H9 (cell line): ENCODE results near the gene IPO11. TPM values are rescaled to one million over a fixed set of nuclear protein-coding genes. Genes with fewer than 3 reads are reported as not detected.

Experiments
- DNase-seq: peaks from one replicate; pipeline ENCODE4 v3.0.0-alpha.2; 2017
- H2AFZ ChIP-seq: one replicate; pipeline ENCODE4 v1.6.1; 2013; ENCODE audit warnings: mild to moderate bottlenecking, low read length, control low read depth, moderate library complexity
- H2AK5ac ChIP-seq: 2 replicates; pipeline ENCODE4 v1.6.1; 2013; ENCODE audit warnings: low read length, control low read depth, mixed read lengths; ENCODE audit not compliant: insufficient read length
- H2BK120ac ChIP-seq: one replicate; pipeline ENCODE4 v1.6.1; 2013; ENCODE audit warnings: low read depth, mild to moderate bottlenecking, low read length, control low read depth, inconsistent platforms; ENCODE audit not compliant: poor library complexity, severe bottlenecking
- H2BK12ac ChIP-seq: 2 replicates; pipeline ENCODE4 v1.6.1; 2013; ENCODE audit warnings: low read length, control low read depth, mixed read lengths, low read depth; ENCODE audit not compliant: insufficient read length
- H2BK15ac ChIP-seq: 2 replicates; pipeline ENCODE4 v1.6.1; 2013; ENCODE audit warnings: low read depth, low read length, control low read depth
- H2BK20ac ChIP-seq: one replicate; pipeline ENCODE4 v1.6.1; 2013; ENCODE audit warnings: low read depth, mild to moderate bottlenecking, low read length, control low read depth, inconsistent platforms; ENCODE audit not compliant: poor library complexity, severe bottlenecking
- H2BK5ac ChIP-seq: 2 replicates; pipeline ENCODE4 v1.6.1; 2013; ENCODE audit warnings: low read length, control low read depth, mixed read lengths; ENCODE audit not compliant: insufficient read length
- H3K14ac ChIP-seq: 2 replicates; pipeline ENCODE4 v1.6.1; 2013; ENCODE audit warnings: low read length, control low read depth; ENCODE audit not compliant: insufficient read depth
- H3K18ac ChIP-seq: 2 replicates; pipeline ENCODE4 v1.6.1; 2013; ENCODE audit warnings: low read depth, mild to moderate bottlenecking, mixed read lengths, low read length, control low read depth; ENCODE audit not compliant: insufficient read length
- H3K23ac ChIP-seq: 2 replicates; pipeline ENCODE4 v1.6.1; 2013; ENCODE audit warnings: low read length, control low read depth, mixed read lengths, low read depth; ENCODE audit not compliant: insufficient read length
- H3K23me2 ChIP-seq: 2 replicates; pipeline ENCODE4 v1.6.1; 2013; ENCODE audit warnings: low read depth, mild to moderate bottlenecking, mixed read lengths, low read length, control low read depth; ENCODE audit not compliant: insufficient read length, poor library complexity, severe bottlenecking
- H3K27ac ChIP-seq: 2 replicates; pipeline ENCODE4 v1.5.1; 2013; ENCODE audit warnings: low read length, control low read depth, mixed read lengths, low read depth; ENCODE audit not compliant: insufficient read length
- H3K27me3 ChIP-seq: 2 replicates; pipeline ENCODE4 v1.6.1; 2013; ENCODE audit warnings: low read length, control low read depth, inconsistent platforms; ENCODE audit not compliant: insufficient read depth
- H3K4ac ChIP-seq: 2 replicates; pipeline ENCODE4 v1.6.1; 2013; ENCODE audit warnings: low read depth, mild to moderate bottlenecking, control low read depth, inconsistent platforms, low read length, moderate library complexity
- H3K4me1 ChIP-seq: 2 replicates; pipeline ENCODE4 v1.6.1; 2013; ENCODE audit warnings: low read length, control low read depth, inconsistent platforms; ENCODE audit not compliant: insufficient read depth
- H3K4me2 ChIP-seq: 2 replicates; pipeline ENCODE4 v1.6.1; 2013; ENCODE audit warnings: low read length, control low read depth, mixed read lengths; ENCODE audit not compliant: insufficient read length, insufficient read depth
- H3K56ac ChIP-seq: 2 replicates; pipeline ENCODE4 v1.6.1; 2013; ENCODE audit warnings: low read depth, mild to moderate bottlenecking, mixed read lengths, low read length, control low read depth; ENCODE audit not compliant: insufficient read length
- H3K79me1 ChIP-seq: 2 replicates; pipeline ENCODE4 v1.6.1; 2013; ENCODE audit warnings: low read depth, mild to moderate bottlenecking, moderate library complexity, low read length, control low read depth, inconsistent platforms; ENCODE audit not compliant: insufficient read depth, poor library complexity, severe bottlenecking
- H3K79me2 ChIP-seq: 2 replicates; pipeline ENCODE4 v1.6.1; 2013; ENCODE audit warnings: low read length, control low read depth, inconsistent platforms; ENCODE audit not compliant: insufficient read depth
- H3K9ac ChIP-seq: 2 replicates; pipeline ENCODE4 v1.6.1; 2013; ENCODE audit warnings: low read length, control low read depth, mixed read lengths; ENCODE audit not compliant: insufficient read length; ENCODE audit errors: extremely low read depth
- H3K9me3 ChIP-seq: one replicate; pipeline ENCODE4 v1.6.1; 2013; ENCODE audit warnings: low read depth, low read length, inconsistent platforms; ENCODE audit not compliant: control insufficient read depth
- H3T11ph ChIP-seq: one replicate; pipeline ENCODE4 v1.6.1; 2013; ENCODE audit warnings: mild to moderate bottlenecking, low read length, control low read depth, inconsistent platforms
- H4K20me1 ChIP-seq: one replicate; pipeline ENCODE4 v1.6.1; 2013; ENCODE audit not compliant: control insufficient read depth, insufficient read length, insufficient read depth
- H4K5ac ChIP-seq: 2 replicates; pipeline ENCODE4 v1.6.1; 2013; ENCODE audit warnings: low read depth, mild to moderate bottlenecking, mixed read lengths, low read length, control low read depth; ENCODE audit not compliant: insufficient read length
- H4K8ac ChIP-seq: replicated peaks from 2 replicates; pipeline ENCODE4 v1.6.1; 2013; ENCODE audit warnings: low read length, control low read depth, mixed read lengths, low read depth; ENCODE audit not compliant: insufficient read length
- H4K91ac ChIP-seq: 2 replicates; pipeline ENCODE4 v1.6.1; 2013; ENCODE audit warnings: low read depth, mild to moderate bottlenecking, moderate library complexity, mixed read lengths, low read length, control low read depth; ENCODE audit not compliant: insufficient read length
- H3K27ac Mint-ChIP-seq, 3 experiments: 2 replicates in 2 of 3; 3 replicates in 1 of 3; pipeline ENCODE4 v1.8.0; 2020 to 2021; ENCODE audit warnings: mixed read lengths in 3 of 3, mild to moderate bottlenecking in 1 of 3, moderate library complexity in 1 of 3
- H3K27me3 Mint-ChIP-seq: 2 replicates; pipeline ENCODE4 v1.8.0; 2021; ENCODE audit warnings: low read depth, mild to moderate bottlenecking, moderate library complexity, mixed read lengths
- H3K36me3 Mint-ChIP-seq, 3 experiments: 2 replicates in 2 of 3; 3 replicates in 1 of 3; pipeline ENCODE4 v1.8.0; 2020 to 2021; ENCODE audit warnings: low read depth in 3 of 3, mixed read lengths in 3 of 3; ENCODE audit not compliant: insufficient read depth in 1 of 3
- H3K4me1 Mint-ChIP-seq, 2 experiments: 2 replicates each; pipeline ENCODE4 v1.8.0; 2020; ENCODE audit warnings: mixed read lengths in 2 of 2
- H3K4me3 Mint-ChIP-seq, 2 experiments: 2 replicates in 1 of 2; 3 replicates in 1 of 2; pipeline ENCODE4 v1.8.0; 2020 to 2021; ENCODE audit warnings: mild to moderate bottlenecking in 2 of 2, mixed read lengths in 2 of 2, moderate library complexity in 1 of 2
- H3K9me3 Mint-ChIP-seq, 2 experiments: 2 replicates in 1 of 2; 3 replicates in 1 of 2; pipeline ENCODE4 v1.8.0; 2020; ENCODE audit warnings: mild to moderate bottlenecking in 2 of 2, mixed read lengths in 2 of 2, moderate library complexity in 1 of 2
- WGBS: extraction: QIAGEN DNeasy Blood & Tissue Kit; methylation state at CpG from one replicate; pipeline ENCODE4 v1.1.7; 2013; ENCODE audit warnings: missing lambda C conversion rate, low lambda C conversion rate, mixed read lengths; ENCODE audit not compliant: insufficient read length; ENCODE audit errors: extremely low coverage; 5-methylcytosine and 5-hydroxymethylcytosine counted together
- total RNA-seq: library from RNA; stranded (reverse); gene quantifications from 2 replicates; pipeline ENCODE4 v1.2.1, GENCODE V29; 2021
- TF ChIP-seq, protein P1 (sequence below): fragments of 200-600 bp; sonication (generic); conservative IDR thresholded peaks from 3 replicates; pipeline ENCODE4 v1.8.0; 2021; ENCODE audit warnings: antibody characterized with exemption, mild to moderate bottlenecking

IPO11 gene
- total RNA-seq, 1 experiment from 2014 or later, result 63.0 TPM

DNA sequence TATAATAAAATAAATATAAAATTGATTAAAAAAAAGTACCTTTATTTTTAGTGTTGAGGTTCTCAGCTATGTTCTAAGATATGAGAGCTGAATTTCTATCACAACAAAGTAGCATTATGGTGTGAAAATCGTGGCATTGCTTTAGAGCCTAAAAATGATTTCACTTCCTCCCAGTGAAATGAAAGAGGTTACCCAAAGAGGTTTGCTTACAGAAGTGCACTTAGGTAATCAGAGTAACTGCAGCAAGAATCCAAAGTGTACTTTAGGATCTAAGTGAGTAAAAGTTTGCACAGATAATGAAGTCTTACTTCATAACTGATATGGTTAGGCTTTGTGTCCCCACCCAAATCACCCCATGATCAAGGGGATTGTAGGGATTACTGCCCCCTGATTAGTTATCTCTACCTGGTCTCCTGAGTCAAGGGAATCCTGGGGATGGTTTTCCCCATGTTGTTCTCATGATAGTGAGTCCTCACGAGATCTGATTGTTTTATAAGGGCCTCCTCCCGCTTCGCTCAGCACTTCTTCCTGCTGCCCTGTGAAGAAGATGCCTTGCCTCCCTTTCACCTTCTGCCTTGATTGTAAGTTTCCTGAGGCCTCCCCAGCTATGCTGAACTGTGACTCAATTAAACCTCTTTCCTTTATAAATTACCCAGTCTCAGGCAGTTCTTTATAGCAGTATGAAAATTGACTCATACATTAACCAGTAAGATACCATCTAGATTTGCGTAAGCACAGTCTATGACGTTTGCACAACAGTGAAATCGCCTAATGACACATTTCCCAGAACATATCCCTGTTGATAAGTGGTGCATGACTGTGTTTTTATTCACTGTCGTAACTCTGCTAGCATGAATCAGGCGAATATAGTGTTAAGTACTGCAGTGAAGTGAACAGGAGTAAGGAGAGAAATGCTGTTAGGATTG is 125.7 kb downstream of the IPO11 start:
- Histone ChIP-seq H3K4ac (no peak overlapping the region), H3T11ph (no peak overlapping the region), H2BK5ac (no peak overlapping the region), H3K9ac (no peak overlapping the region), H2AK5ac (no peak overlapping the region), H3K23ac (no peak overlapping the region), H2BK120ac (no peak overlapping the region), H4K20me1 (no peaks in the 10 kb centered on the region), H2AFZ (no peak overlapping the region), H4K91ac (no peak overlapping the region), H3K79me2 (no peaks in the 10 kb centered on the region), H3K18ac (no peak overlapping the region), H3K27me3 (no peaks in the 10 kb centered on the region), H3K27ac (no peak overlapping the region), H3K4me2 (no peak overlapping the region), H2BK20ac (no peak overlapping the region), H3K9me3 (no peaks in the 10 kb centered on the region), H3K4me1 (no peaks in the 10 kb centered on the region), H3K14ac (no peak overlapping the region), H3K23me2 (no peaks in the 10 kb centered on the region), H3K79me1 (no peaks in the 10 kb centered on the region), H2BK12ac (no peak overlapping the region), H4K8ac (no peak overlapping the region), H2BK15ac (no peak overlapping the region), H3K56ac (no peak overlapping the region), H4K5ac (no peak overlapping the region)
- Mint-ChIP-seq H3K9me3 (no peaks in the 10 kb centered on the region; a peak in 1 of 5 replicates), H3K27me3 (no peaks in the 10 kb centered on the region), H3K4me1 (no peaks in the 10 kb centered on the region), H3K36me3 (peaks cover 5 to 10% (median 9%) of the 10 kb centered on the region in 3 experiments; a peak in 6 of 7 replicates), H3K4me3 (no peak overlapping the region), H3K27ac (peak overlapping the region; percentile 41 to 53 (median 45); a peak in 4 of 7 replicates)
- DNase-seq, result no peak
- no CpG with 5 or more reads among the region's 9 CpGs for WGBS
- TF ChIP-seq, protein P1, sequence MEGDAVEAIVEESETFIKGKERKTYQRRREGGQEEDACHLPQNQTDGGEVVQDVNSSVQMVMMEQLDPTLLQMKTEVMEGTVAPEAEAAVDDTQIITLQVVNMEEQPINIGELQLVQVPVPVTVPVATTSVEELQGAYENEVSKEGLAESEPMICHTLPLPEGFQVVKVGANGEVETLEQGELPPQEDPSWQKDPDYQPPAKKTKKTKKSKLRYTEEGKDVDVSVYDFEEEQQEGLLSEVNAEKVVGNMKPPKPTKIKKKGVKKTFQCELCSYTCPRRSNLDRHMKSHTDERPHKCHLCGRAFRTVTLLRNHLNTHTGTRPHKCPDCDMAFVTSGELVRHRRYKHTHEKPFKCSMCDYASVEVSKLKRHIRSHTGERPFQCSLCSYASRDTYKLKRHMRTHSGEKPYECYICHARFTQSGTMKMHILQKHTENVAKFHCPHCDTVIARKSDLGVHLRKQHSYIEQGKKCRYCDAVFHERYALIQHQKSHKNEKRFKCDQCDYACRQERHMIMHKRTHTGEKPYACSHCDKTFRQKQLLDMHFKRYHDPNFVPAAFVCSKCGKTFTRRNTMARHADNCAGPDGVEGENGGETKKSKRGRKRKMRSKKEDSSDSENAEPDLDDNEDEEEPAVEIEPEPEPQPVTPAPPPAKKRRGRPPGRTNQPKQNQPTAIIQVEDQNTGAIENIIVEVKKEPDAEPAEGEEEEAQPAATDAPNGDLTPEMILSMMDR, result no peak
